ENCODE data around the gene MAOA.
"Not testable (repeated sequence)": the region's sequence is repeated elsewhere in the genome, so short reads cannot be mapped to it uniquely, and the experiment has no call there.

Gene MAOA

GRCh38 chrX:43656005-43656494 is at the start of gene MAOA:
TSS of gene MAOA (plus strand) at chrX:43656299. CDS start at chrX:43656342, 43 bp downstream.
- peak; percentile 53 for DNase-seq (ENCODE audit: low read depth, low spot score)

GRCh38 chrX:43612400-43612799 is 43.7 kb upstream of the MAOA start:
- DNase-seq (ENCODE audit: low read depth, low spot score), result no peak

DNA sequence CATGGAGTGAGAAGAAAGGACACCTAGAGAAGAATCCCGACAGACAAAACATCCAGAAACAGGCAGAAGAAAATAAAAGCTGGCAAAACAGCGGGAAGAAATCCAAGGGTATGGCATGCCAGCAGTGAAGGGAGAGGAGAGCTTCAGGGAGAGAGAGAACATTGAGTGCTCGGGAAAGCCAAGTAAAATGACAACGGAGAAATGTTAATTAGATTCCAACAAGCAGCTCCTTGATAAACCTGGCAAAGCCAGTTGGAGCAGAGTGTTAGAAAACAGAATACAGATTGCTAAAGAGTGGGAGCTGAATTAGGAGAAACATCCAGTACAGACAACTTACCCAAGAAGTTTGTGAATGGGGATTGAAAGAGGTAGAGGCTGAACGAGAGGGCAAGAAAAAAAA is 40.4 kb upstream of the MAOA start:
- no peak for DNase-seq (ENCODE audit: low read depth, low spot score)

DNA sequence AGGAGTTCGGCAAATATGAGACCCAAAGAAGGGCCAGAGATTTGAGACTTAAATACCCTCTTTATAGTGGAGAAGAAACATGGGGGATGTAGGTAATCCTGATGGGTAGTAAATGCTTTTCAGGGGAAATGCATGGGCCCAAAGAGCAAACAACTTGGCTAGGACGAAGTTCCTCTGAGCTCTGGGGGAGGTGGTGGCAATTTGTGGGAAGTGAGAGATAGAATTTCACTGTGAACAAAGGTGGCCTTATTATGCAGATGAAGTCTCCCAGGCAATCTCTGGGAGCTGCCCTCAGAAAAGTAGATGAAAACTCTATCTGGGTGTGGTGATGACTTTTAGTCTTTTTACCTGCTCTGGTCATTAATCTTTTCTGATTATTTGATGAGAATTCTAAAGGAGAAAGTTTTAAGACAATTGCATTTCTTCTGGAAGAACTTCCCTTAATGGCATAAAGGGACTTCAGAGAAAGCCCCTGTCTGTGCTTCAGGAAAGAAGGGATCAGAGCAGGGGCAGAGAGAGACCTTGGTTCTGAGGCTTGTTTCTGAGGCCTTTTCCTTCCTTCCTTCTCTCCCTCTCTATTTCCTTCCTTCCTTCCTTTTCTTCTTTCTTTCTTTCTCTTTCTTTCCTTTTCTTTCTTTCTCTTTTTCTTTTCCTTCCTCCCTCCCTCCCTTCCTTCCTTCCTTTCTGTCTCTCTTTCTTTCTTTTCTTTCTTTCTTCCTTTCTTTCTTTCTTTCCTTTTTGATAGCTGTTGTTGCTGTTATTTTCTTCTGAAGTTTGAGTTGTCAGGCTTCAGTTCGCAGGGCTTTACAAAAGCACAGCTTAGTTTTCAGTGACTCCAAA is 37.5 kb upstream of the MAOA start:
- peak; percentile 85 for DNase-seq (ENCODE audit: low read depth, low spot score)

DNA sequence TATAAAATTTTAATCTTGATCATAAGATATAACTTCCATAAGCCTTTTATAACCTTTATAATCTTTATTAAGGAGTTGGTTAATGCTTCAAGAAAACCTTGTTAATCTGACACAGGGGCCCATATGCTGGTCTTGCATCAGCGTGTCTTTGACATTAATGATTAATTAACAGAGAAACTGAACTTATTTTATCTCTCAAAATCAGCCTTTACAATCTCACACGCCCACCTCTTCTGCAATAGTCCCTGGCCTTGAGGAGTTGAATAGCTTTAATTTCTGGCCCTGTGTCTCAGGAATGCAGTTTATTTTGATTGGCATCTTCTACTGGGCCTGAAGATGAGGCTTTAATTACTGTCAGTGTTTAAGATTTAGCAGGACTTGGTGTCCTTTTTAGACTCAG is 36.2 kb upstream of the MAOA start:
- DNase-seq (ENCODE audit: low read depth, low spot score), result not testable (repeated sequence)

DNA sequence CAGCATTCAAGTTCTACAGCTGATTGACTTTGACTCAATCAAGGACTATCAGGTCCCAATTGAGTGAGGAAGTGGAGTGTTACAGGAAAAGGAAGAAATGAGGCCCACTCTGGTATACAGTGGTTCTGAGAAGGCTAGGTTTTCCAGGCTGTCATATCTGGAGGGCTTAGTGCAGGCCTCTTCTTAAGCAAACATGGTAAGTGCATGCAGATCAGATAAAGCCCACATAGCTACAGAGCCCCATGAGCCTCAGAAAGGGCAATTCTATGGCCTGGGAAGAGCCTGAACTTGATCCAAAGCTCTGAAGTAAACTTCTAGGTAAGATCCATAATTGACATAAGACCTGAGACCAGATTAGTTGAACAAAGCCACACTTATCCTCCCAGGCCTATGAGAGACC is 29.0 kb upstream of the MAOA start:
- no peak for DNase-seq (ENCODE audit: low read depth, low spot score)

GRCh38 chrX:43627669-43628068 is 28.4 kb upstream of the MAOA start:
- no peak for DNase-seq (ENCODE audit: low read depth, low spot score)

DNA sequence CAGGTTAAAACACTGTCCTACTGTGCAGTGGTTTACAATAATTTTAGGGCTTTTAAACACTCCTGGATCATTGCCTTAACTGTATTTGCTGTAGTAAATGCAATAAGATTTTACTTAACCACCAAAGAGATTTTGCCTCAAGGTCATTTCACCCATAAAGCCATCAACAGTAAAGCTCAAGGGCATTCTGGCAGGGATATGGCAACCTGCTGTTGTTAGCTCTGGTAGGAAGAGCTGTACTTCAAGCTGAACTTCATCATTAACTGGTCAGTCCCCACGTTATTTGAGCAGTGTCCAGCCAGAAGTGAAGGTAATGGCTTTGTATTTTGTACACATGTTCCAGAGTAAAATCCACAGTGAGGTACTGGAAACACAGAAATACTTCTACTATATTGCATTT is 26.9 kb upstream of the MAOA start:
- no peak for DNase-seq (ENCODE audit: low read depth, low spot score)

DNA sequence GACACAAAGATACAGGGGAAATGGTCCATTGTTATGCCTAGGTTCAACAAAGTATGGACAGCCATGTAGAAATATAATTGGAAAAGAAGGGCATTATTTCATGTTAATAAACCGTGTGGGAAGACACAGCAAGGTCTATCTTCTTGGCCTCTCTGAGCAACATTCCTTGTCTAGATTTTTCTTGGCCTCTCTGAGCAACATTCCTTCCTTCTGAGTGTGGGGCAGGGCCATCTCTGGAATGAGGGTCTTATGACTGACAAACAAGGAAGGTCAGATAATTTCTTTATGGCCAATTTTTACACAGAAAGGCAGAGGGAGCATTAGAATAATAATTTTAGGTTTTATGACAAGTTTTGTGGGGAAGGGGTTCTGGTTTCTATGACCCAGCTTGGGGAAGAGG is 24.3 kb upstream of the MAOA start:
- no peak for DNase-seq (ENCODE audit: low read depth, low spot score)

DNA sequence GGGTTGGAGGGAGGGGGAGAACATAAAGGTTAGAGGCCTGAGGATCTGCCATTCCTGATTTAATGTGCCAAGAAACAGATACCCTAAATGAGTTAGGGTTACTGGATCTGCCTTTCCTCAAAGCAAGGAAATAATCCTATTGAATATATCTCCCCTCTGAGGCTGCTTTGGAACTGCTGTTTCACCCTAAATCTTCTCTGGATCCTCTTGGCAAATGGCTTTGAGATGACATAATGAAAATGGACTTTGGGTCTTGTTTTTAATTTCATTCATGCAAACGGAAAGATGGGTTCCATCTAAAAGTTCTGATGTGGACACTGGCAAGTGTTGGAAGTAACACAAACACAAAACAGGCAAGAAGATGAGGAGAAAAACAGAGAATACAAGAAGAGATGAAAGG is 23.0 kb upstream of the MAOA start:
- no peak for DNase-seq (ENCODE audit: low read depth, low spot score)

DNA sequence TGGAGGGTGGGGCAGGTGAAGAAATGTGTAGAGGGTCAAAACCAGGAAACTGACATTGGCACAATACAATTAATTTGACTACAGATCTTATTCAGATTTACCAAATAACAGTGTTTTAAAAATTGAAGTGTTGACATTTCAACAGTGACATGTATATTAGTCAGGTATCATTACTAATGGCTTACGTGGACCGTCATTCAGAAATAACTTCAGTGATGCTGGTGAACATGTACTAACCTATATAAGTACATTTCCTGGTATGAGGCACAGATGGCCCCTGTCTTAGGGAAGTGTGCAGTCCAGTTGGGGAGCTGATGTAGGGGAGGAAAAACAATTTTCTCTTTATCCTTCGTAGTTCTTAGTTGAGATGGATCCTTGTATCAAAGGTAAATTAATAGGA is 22.3 kb upstream of the MAOA start:
- no peak for DNase-seq (ENCODE audit: low read depth, low spot score)

GRCh38 chrX:43640482-43640881 is 15.6 kb upstream of the MAOA start:
- DNase-seq (ENCODE audit: low read depth, low spot score), result no peak

GRCh38 chrX:43641691-43642090 is 14.4 kb upstream of the MAOA start:
- DNase-seq (ENCODE audit: low read depth, low spot score), result no peak

DNA sequence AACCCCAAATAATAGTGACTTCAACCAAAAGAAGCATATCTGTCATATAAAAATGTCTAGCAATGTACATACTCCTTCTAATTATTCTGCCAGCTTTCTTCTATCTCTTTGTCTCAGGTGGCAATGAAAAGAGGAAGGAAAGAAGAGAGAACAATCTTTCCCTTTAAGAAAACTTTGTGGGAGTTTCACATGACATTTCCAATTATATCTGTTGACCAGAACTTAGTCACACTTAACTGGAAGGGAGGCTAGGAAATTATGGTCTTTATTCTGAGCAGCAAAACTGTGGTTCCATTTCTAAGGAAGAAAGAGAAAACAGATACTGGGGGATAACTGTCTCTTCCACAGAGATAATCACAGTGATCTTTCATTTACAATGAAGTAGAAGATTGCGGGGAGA is 12.9 kb upstream of the MAOA start:
- DNase-seq (ENCODE audit: low read depth, low spot score), result no peak

DNA sequence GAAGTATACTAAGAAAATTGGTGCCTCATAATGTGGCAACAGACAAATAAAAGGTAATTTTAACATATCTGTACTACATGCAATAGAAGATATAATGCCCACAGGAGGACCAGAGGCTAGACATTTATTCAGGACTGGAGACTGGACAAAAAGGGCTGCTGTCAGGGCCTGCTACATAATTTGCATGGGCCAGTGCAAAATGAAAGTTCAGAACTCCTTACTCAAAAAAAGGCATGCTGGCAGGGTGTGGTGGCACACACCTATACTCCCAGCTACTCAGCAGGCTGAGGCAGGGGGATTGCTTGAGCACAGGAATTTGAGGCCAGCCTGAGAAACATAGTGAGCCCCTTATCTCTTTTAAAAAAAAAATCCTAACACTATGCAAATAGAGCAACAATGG is 12.4 kb upstream of the MAOA start:
- DNase-seq (ENCODE audit: low read depth, low spot score), result no peak

- DNase-seq (ENCODE audit: low read depth, low spot score), result no peak
Measured at GRCh38 chrX:43644124-43644701, 11.9 kb upstream of the MAOA start.

DNA sequence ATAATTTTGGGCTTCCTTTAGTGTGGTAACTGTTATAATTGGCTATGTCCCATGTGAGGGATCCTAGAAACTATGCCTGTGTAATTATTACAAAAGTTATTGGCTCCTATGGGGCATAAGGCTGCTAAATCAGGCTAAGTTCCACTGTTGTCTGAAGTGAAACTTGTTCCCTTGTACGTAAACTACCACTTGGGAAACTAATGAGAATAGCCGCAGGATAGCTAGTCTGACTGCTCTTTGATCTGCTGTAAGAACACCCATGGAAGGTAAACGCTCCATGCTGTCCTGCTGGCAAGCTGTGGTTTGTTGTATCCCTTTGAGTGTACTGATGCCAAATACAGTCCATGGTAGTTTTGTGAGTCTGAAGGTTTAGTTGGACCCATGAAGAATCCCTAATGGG is 9.3 kb upstream of the MAOA start:
- DNase-seq (ENCODE audit: low read depth, low spot score), result no peak

GRCh38 chrX:43654431-43655150 is 1.5 kb upstream of the MAOA start:
- DNase-seq (ENCODE audit: low read depth, low spot score), result peak; percentile 98

DNA sequence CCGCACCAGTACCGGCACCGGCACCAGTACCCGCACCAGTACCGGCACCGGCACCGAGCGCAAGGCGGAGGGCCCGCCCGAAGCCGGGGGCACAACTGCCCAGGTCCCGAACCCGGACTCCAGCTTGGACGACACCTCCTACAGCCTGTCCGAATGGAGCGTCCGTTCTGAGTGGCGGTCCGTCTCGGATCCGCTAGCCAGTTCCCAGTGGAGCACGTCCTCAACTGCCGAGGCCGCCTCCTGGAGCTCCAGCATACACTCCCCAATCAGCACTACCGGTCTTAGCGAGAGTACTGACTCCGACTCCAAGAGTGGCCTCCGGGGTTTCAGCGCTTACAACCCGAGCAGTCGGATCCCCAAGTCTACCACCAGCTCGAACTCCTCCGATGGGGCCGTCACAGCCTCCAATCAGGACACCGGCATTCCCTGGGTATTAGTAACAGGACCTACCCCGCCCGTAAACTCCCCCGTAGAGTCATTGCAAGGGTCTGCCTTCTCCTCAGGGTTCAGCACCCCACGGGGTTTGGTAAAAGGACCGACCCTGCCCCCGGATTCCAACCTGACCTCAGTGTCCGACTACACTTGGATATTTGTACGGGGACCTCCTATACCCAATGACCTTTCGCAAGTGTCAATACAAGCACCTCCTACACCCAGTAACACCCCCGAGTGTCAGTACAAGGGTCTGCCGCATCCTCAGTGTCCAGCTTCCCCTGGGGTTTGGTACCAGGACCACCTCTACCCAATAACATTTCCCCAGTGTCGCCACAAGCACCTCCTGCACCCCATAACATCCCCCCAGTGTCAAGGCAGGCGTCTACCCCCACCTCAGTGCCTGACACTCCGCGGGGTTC is 721 bp upstream of the MAOA start:
- peak; percentile 71 for DNase-seq (ENCODE audit: low read depth, low spot score)

GRCh38 chrX:43657671-43658070 is 1.6 kb downstream of the MAOA start:
- DNase-seq (ENCODE audit: low read depth, low spot score), result no peak

- no peak for DNase-seq (ENCODE audit: low read depth, low spot score)
Measured at GRCh38 chrX:43661521-43662240, 5.6 kb downstream of the MAOA start.

Data from ELF-1 (cell line).